Esophagus squamous epithelium (tissue), 5 donors: ENCODE results near the gene SMAD3. TPM values are rescaled to one million over a fixed set of nuclear protein-coding genes. Genes with fewer than 3 reads are reported as not detected.
"Not testable (repeated sequence)": the region's sequence is repeated elsewhere in the genome, so short reads cannot be mapped to it uniquely, and the experiment has no call there.

Experiments
- DNase-seq: peaks from one replicate; lab custom pipeline; 2025; lab: John Stamatoyannopoulos, UW
- H3K27ac ChIP-seq, 4 donors: fragments of 200-600 bp; sonication (generic); one replicate each; pipeline ENCODE4 v1.5.1; 2016 to 2019; ENCODE audit warnings: mild to moderate bottlenecking in 1 of 4
- H3K27me3 ChIP-seq, 4 donors: fragments of 200-600 bp; sonication (generic); 1 replicate in 3 of 4; 2 replicates in 1 of 4; pipeline versions ENCODE4 v1.5.1 to v1.6.0; 2017 to 2021; ENCODE audit warnings: antibody characterized with exemption in 1 of 4
- H3K36me3 ChIP-seq, 3 donors: fragments of 200-600 bp; sonication (generic); one replicate each; pipeline ENCODE4 v1.5.1; 2016 to 2019
- H3K4me1 ChIP-seq, 3 donors: fragments of 200-600 bp; sonication (generic); one replicate each; pipeline ENCODE4 v1.5.1; 2017 to 2019
- H3K4me3 ChIP-seq, 4 donors: fragments of 200-600 bp; sonication (generic); 1 replicate in 3 of 4; 2 replicates in 1 of 4; pipeline ENCODE4 v1.5.1; 2016 to 2019; ENCODE audit warnings: mild to moderate bottlenecking in 2 of 4, moderate library complexity in 1 of 4
- H3K9me3 ChIP-seq, 3 donors: fragments of 200-600 bp; sonication (generic); one replicate each; pipeline ENCODE4 v1.5.1; 2016 to 2019
- POLR2A ChIP-seq, 4 donors: fragments of 450-650 bp; IDR thresholded peaks; one replicate each; pipeline ENCODE4 v1.6.1; 2017; ENCODE audit warnings: antibody characterized with exemption in 4 of 4, mild to moderate bottlenecking in 4 of 4, moderate library complexity in 3 of 4
- WGBS, 2 donors: methylation state at CpG; one replicate each; pipeline ENCODE4 v1.1.5; 2018; 5-methylcytosine and 5-hydroxymethylcytosine counted together
- intact Hi-C: fragments of 100-400 bp; cut with DNase I; formaldehyde crosslinking; loops from one replicate; pipeline ENCODE4 v1.15.0; 2022
- total RNA-seq, 4 donors: library from RNA; depleted of rRNA; stranded (reverse); fragments of >200 nt; gene quantifications; one replicate each; pipeline ENCODE4 v1.1.0, GENCODE V29; 2016
- TF ChIP-seq, protein P1 (sequence below), 6 experiments: fragments of 450-650 bp in 4 of 6; fragments of 200-600 bp in 2 of 6; sonication (generic) in 2 of 6; IDR thresholded peaks; one replicate each; pipeline ENCODE4 v1.5.1; 2016 to 2019; ENCODE audit warnings: antibody characterized with exemption in 6 of 6, mild to moderate bottlenecking in 4 of 6, moderate library complexity in 4 of 6
- donor health status: DM: yes; HTN: yes; CAD: no.

SMAD3 gene
- total RNA-seq, 4 donors from 2014 or later, result 70.8 to 134 (median 105) TPM

DNA sequence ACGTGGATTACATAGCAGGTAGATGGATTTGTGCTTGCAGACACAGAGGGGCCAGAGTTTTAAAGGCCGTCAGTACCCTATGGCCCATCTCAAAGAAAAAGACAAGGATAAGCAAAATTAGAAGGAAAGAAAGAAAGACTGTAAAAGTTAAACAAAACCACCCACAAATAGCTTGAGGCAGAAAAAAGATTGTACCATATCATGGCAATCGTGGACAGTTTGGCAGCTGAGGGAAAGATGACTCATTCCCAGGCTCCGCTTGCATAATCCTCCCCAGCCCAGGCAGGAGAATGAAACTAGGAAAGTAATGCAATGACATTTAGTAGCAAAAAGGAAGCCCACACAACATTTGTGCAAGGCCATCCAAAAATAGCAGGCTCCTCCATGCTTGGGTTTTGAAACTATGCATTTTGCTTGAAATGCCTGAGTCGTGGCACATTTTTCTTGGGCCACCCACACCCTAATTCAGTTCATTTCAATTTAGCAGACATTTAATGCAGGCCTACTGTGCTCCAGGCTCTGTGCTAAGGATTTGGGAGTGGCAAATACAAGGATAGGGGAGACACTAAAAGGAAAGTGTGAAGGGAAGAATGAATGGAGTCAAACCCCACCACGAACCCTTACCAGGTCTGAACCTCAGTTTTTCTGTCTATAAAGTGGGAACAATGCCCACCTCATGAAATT, 40.9 kb upstream of the SMAD3 start:
- H3K27me3 ChIP-seq, result no peaks in the 10 kb centered on the region
- DNase-seq, result peak; percentile 9
- 9% methylated on average over 6 of the region's 6 CpGs for WGBS, 2 donors
- H3K9me3 ChIP-seq, result no peaks in the 10 kb centered on the region
- intact Hi-C loops, result no loop called here
- H3K4me1 ChIP-seq, result peaks cover 25 to 53% (median 40%) of the 10 kb centered on the region in 3 donors
- H3K27ac ChIP-seq, result peak overlapping the region; percentile 72 to 83 (median 78)
- H3K36me3 ChIP-seq, result no peaks in the 10 kb centered on the region
- H3K4me3 ChIP-seq, result no peak overlapping the region
- TF ChIP-seq, protein P1, sequence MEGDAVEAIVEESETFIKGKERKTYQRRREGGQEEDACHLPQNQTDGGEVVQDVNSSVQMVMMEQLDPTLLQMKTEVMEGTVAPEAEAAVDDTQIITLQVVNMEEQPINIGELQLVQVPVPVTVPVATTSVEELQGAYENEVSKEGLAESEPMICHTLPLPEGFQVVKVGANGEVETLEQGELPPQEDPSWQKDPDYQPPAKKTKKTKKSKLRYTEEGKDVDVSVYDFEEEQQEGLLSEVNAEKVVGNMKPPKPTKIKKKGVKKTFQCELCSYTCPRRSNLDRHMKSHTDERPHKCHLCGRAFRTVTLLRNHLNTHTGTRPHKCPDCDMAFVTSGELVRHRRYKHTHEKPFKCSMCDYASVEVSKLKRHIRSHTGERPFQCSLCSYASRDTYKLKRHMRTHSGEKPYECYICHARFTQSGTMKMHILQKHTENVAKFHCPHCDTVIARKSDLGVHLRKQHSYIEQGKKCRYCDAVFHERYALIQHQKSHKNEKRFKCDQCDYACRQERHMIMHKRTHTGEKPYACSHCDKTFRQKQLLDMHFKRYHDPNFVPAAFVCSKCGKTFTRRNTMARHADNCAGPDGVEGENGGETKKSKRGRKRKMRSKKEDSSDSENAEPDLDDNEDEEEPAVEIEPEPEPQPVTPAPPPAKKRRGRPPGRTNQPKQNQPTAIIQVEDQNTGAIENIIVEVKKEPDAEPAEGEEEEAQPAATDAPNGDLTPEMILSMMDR (IDR thresholded peaks at IDR 0.05), result no peak
- TF ChIP-seq POLR2A (IDR thresholded peaks at IDR 0.05), result no peak

DNA sequence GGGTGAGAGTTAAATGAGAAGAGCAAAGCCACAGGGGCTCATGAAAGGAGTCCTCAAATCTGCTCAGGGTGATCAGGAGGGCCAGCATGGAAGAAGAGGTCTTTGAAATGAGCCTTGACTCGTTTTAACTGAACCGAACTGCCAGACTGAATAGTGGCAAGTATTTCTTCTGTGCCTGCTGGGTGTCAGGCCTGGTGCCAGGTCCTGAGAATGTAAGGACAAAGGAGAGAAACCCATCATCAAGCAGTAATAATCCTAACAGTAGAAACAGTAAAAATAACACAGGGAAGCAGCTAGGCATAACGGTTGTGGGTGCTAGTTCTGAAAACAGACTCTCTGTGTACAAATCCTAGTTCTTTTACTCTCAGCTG, 40.4 kb upstream of the SMAD3 start:
- Histone ChIP-seq H3K4me1 (peaks cover 25 to 53% (median 40%) of the 10 kb centered on the region in 3 donors), H3K27me3 (no peaks in the 10 kb centered on the region), H3K27ac (peak overlapping the region; percentile 72 to 83 (median 78)), H3K4me3 (no peak overlapping the region), H3K9me3 (no peaks in the 10 kb centered on the region), H3K36me3 (no peaks in the 10 kb centered on the region)
- intact Hi-C loops, result no loop called here
- 22 to 23% methylated on average over 3 of the region's 3 CpGs for WGBS, 2 donors
- DNase-seq, result no peak
- TF ChIP-seq, protein P1 (IDR thresholded peaks at IDR 0.05), result no peak
- TF ChIP-seq POLR2A (IDR thresholded peaks at IDR 0.05), result no peak

DNA sequence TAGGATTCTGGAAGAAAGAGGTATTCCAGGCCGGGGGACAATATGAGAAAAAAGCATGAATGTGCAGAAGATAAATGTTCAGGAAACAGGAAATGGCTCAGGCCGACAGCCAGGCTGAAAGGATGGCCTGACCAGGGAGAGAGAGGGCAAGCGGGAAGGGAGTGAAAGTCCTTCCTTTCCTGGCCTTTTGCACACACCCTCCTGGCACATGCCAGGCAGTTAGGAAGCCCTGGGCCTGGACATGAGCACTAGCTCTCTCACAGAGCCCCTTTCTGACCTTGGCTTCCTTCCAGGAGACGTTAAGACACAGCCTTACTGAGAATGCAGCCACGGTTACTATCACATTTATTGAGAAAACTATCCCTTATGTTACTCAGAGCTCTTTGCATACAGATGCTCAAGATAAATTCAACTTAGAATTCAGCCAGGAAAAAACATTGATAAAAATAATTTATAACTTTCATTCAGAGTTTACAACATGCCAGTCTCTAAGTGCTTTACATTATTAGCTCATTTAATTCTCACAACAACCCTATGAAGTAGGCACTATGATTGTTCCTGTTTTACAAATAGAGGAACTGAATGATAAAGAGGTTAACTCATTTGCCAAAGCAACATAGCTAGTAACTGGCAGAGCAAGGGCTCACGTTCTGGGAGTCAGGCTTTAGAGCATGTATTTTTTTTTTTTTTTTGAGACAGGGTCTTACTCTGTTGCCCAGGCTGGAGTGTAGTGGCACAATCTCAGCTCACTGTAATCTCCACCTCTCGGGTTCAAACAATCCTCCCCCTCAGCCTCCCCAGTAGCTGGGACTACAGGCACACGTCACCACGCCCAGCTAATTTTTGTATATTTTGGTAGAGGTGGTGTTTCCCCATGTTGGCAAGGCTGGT, 39.4 kb upstream of the SMAD3 start:
- Histone ChIP-seq H3K27ac (peak overlapping the region; percentile 72 to 83 (median 78)), H3K9me3 (no peaks in the 10 kb centered on the region), H3K36me3 (no peaks in the 10 kb centered on the region), H3K4me1 (peaks cover 25 to 53% (median 40%) of the 10 kb centered on the region in 3 donors), H3K4me3 (no peak overlapping the region), H3K27me3 (no peaks in the 10 kb centered on the region)
- DNase-seq, result no peak
- WGBS, 2 donors, result 13 to 14% methylated on average over 9 of the region's 9 CpGs
- TF ChIP-seq, protein P1 (IDR thresholded peaks at IDR 0.05), result no peak
- TF ChIP-seq POLR2A (IDR thresholded peaks at IDR 0.05), result no peak
- intact Hi-C loops, result no loop called here

DNA sequence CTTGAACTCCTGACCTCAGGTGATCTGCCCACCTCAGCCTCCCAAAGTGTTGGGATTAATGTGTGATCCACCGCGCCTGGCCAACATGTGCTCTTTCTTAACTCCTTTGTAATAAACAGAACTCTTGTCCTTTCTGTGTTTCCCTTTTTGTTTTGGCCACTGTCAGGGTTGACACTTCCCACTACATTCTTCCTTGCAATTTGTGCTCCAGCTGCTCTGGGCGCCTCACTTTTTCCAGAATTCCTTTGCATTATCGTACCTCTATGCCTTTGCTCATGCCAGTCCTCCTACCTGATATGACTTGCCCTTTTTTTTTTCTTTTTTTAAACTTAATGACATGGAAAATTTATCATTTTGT, 38.8 kb upstream of the SMAD3 start:
- TF ChIP-seq POLR2A (IDR thresholded peaks at IDR 0.05), result no peak
- TF ChIP-seq, protein P1 (IDR thresholded peaks at IDR 0.05), result no peak
- Histone ChIP-seq H3K27ac (peak overlapping the region; percentile 44 to 83 (median 78)), H3K27me3 (no peaks in the 10 kb centered on the region), H3K9me3 (no peaks in the 10 kb centered on the region), H3K4me3 (no peak overlapping the region), H3K36me3 (no peaks in the 10 kb centered on the region), H3K4me1 (peaks cover 25 to 46% (median 40%) of the 10 kb centered on the region in 3 donors)
- DNase-seq, result no peak
- 23 to 36% methylated on average over 4 of the region's 4 CpGs for WGBS, 2 donors
- intact Hi-C loops, result no loop called here

DNA sequence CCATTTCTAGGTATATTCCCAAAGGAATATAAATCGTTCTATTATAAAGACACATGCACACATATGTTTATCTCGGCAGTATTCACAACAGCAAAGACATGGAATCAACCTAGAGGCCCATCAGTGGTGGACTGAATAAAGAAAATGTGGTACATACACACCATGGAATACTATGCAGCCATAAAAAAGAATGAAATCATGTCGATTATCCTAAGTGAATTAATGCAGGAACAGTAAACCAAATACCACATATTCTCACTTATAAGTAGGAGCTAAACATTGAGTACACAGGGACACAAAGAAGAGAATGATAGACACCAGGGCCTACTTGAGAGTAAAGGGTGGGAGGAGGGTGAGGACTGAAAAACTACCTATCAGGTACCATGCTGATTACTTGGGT, 37.0 kb upstream of the SMAD3 start:
- not testable (repeated sequence) for H3K4me3 ChIP-seq

More for the DNA sequence above, 37.0 kb upstream of the SMAD3 start:
- DNase-seq, H3K9me3 ChIP-seq, intact Hi-C loops, H3K27ac ChIP-seq, H3K36me3 ChIP-seq, H3K27me3 ChIP-seq: not testable (repeated sequence)
- peaks cover 25 to 49% (median 41%) of the 10 kb centered on the region in 3 donors for H3K4me1 ChIP-seq
- 90 to 93% methylated on average over 3 of the region's 3 CpGs for WGBS, 2 donors
